GM21447 (cell line): ENCODE data around the gene SLC19A1.
"Not testable (repeated sequence)": the region's sequence is repeated elsewhere in the genome, so short reads cannot be mapped to it uniquely, and the experiment has no call there.

ENCODE experiments used
- ATAC-seq: cut with Tn5 transposase; IDR thresholded peaks from one replicate; pipeline ENCODE4 v1.9.1; 2021; ENCODE audit not compliant: unreplicated experiment

Gene SLC19A1

DNA sequence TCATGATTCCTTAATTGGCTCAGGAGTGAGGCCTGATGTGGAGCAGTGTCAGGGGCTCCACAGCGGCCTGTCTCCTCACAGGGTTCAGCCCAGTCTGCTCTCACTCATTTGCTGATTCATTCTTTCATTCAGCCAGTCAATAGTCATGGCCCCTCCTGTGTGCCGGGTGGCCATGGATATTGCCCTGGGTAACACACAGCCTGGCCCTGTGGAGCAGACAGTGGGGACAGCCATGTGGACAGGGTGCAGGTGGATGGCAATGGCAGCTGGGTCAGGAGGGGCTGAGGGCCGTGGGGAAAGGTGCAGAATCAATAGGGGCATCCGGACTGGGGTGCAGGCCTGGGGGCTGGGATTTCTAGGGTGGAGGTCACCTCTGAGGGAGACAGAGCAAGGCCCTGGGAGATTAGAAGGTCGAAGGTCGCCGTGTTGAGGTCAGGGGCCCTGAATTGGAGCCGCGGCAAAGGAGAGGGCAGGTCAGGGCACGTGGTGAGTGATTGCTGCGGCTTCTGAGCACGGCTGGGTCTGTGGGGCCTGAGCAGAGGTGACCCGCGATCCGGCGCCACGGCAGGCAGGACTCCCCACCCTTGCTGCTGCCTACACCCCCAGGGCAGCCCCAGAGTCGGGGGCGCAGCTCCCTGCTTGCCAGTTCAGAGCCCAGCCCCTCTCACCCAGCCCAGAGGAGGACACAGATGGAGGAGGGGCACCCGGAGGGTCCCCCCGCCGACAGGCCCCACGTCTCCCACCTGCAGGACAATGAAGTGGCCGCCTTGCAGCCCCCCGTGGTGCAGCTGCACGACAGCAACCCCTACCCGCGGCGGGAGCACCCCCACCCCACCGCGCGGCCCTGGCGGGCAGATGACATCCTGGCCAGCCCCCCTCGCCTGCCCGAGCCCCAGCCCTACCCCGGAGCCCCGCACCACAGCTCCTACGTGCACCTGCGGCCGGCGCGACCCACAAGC lies 33.4 kb downstream of the SLC19A1 start:
- no peak for ATAC-seq

DNA sequence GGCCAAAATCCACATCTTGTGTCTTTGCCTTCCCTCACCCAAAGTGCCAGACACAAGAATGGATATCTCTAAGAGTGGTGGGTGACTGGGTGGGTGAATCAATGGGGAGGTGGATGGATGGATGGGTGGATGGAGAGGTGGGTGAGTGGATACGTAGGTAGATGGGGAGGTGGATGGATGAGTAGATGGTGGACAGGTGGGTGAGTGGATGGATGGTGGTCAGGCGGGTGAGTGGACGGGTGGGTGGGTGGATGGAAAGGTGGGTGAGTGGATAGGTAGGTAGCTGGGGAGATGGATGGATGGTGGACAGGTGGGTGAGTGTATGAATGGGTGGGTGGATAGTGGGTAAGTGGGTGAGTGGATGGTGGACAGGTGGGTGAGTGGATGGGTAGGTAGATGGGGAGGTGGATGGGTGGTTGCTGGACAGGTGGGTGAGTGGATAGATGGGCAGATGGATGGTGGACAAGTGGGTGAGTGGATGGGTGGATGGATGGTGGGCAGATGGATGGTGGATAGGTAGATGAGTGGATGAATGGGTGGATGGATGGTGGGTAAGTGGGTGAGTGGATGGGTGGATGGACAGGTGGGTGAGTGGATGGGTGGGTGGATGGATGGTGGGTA lies 34.2 kb downstream of the SLC19A1 start:
- no peak for ATAC-seq

DNA sequence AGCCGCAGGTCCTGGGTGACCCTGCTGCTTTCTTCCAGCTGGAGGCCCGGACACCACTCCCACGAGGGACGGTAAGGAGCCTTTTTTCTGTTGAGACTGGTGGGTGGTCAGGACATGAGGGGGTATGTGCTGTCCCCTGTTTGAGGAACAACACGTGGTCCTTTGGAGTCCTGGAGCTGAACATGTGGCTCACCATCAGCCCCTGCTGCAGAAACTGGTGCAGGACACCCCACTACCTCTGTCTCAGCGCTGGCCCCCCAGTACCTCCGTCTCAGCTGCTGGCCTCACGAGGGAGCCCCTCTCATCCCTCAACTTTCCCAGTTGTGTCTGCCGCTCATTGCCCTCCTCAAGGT lies 34.7 kb downstream of the SLC19A1 start:
- ATAC-seq = no peak

DNA sequence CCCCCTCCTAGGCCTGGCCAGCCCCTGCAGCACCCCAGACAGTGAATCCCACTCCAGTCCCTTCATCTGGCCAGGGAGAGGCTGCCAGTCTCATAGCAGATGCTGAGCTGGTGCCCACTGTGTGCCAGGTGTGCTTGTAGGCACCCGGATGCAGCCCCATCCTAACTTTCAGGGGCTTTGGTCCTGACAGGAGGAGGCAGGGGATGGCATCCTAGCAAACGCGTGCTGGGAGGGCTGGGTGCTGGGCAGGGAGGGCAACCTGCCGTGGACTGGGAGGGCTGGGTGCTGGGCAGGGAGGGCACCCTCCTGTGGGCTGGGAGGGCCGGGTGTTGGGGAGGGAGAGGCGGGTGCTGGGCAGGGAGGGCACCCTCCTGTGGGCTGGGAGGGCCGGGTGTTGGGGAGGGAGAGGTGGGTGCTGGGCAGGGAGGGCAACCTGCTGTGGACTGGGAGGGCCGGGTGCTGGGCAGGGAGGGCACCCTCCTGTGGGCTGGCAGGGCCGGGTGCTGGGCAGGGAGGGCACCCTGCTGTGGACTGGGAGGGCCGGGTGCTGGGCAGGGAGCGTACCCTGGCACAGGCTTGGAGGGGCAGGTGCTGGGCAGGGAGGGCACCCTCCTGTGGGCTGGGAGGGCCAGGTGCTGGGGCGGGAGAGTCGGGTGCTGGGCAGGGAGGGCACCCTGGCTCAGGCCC lies 35.3 kb downstream of the SLC19A1 start:
- ATAC-seq = no peak

DNA sequence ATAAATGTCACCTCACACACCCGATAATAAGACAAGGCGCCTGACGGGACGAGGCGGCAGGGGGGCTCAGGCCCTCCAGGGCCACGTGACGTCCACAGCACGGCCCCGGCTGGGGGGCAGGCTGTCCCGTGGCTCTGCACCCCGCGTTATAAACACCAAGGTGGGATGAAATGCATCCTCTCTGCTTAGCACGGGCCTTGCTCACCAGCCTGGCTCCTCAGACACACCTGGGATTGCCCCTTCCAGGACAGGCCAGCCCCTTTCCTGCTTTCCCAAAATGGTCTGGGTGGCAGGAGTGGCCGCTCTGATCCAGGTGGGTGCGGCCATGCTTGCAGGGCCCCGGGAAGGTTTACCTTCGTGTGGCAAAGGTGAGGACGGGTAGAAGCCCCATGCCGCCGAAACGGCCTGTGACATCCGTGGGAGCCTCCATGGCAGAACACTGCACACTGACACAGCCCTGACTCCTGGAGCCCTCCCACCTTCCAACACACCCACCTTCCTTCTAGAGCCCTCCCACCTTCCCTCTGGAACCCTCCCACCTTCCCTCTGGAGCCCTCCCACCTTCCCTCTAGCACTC lies 35.9 kb downstream of the SLC19A1 start:
- ATAC-seq = no peak

DNA sequence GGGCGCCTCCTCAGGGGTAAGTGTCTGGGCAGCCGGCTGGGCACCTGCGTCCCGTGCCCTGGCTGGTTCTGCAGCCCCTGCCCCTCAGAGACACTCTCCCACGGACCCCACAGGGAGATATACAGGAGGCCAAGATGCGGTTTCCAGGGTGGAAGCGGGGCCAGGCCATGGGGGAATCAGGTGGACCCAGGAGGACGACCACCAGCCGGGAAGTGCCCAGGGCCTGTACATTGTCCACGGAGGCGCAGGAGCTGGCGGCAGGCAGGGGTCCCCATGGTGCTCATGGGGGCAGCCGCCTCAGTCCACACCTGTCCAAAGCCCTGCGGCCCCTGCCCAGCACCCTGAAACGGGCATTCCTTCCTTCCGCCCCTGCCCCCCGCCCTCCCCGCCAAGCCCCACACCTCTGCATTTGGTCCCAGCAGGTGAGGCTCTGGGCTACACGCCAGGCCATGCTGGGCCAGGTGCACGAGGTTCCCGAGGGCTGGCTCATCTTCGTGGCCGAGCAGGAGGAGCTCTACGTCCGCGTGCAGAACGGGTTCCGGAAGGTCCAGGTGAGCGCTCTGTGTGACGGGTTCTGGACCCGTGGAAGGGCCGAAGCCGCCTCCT lies 36.7 kb downstream of the SLC19A1 start:
- no peak for ATAC-seq

DNA sequence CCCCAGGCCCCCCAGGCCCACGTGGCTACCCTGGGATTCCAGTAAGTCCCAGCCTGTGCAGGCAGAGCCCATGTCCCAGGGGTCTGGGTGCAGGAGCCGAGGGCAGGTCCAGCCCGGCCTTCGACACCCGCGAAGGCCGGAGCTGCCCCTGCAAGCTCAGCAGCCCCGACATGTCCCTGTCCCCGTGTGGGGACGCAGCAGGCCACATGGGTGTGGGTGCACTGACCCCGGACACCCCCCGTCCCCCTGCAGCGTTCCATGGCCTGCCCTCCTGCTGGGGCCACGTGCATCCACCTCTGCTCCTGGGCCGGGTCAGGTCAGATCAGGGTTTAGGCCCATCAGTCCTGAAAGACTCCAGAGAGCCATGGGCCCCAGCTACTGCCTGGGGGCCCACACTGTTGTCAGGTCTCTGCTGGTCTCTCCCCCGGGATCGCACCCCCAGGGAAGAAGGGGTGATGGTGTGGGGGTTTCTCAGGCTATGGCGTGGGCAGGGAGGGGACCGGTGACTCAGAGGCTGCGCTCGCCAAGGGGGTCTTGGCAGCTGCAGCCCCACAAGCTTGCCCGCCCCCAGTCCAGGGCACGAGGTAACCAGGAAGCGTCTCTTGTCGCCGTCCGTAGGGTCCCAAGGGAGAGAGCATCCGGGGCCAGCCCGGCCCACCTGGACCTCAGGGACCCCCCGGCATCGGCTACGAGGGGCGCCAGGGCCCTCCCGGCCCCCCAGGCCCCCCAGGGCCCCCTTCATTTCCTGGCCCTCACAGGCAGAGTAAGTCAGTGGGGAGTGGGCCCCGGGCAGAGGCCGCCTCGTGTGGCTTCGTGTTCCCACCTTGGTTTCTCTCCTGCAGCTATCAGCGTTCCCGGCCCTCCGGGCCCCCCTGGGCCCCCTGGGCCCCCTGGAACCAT lies 37.5 kb downstream of the SLC19A1 start:
- ATAC-seq = no peak

DNA sequence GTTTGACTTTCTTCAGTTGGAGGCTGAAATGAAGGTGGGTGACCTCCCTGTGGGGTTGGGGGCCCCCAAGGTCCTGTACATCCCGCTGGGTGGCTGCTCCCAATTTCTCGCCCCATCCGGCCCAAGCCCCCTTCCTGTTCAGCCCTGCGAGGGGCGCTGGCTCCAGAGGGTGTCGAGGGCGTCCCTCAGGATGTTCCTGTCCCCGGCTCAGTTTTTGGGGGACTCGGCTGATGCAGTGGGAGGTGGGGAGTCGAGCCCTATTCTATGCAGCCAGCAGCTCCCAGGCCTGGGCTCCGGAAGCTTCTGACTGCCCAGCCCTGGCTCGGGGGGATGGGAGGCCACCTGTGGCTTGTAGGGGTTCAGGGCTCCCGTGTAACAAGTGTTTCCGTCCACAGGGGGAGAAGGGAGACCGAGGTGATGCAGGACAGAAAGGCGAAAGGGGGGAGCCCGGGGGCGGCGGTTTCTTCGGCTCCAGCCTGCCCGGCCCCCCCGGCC lies 38.2 kb downstream of the SLC19A1 start:
- ATAC-seq = no peak

DNA sequence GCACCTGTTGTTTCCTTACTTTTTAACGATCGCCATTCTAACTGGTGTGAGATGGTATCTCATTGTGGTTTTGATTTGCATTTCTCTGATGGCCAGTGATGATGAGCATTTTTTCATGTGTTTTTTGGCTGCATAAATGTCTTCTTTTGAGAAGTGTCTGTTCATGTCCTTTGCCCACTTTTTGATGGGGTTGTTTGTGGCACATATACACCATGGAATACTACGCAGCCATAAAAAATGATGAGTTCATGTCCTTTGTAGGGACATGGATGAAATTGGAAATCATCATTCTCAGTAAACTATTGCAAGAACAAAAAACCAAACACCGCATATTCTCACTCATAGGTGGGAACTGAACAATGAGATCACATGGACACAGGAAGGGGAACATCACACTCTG lies 39.0 kb downstream of the SLC19A1 start:
- not testable (repeated sequence) for ATAC-seq

DNA sequence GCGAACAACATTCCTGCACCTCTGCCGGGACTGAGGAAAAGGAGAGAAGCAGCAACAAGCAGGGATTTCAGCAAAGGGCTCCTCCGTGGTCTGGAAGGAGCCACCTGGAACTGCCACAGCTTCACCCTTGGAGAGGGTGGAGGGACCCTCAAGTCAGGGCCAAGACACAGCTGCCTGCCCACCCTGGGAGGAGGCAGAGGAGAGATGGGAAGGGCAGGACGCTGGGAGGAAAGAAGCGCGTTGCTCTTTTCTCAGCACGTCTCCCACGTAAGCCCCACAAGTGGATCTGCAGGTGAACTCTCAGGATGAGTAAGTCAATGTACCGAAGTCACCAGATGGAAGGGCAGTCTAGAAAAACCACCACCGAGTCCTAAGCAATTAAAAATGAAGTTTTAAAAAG lies 39.6 kb downstream of the SLC19A1 start:
- no peak for ATAC-seq

DNA sequence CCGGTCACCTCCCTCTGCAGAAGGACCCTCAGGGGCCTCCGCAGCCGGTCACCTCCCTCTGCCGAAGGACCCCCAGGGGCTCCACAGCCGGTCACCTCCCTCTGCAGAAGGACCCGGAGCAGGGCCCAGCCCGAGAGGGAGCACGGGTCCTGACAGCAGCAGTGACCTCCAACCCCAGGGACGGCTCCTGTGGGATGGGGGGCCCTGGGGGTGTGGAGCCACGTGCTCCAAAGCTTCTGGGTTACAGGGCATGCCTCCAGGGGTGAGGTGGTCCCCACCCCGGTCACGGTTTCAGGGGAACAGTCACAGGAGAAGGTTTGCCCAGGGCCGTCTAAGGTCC lies 40.3 kb downstream of the SLC19A1 start:
- no peak for ATAC-seq

DNA sequence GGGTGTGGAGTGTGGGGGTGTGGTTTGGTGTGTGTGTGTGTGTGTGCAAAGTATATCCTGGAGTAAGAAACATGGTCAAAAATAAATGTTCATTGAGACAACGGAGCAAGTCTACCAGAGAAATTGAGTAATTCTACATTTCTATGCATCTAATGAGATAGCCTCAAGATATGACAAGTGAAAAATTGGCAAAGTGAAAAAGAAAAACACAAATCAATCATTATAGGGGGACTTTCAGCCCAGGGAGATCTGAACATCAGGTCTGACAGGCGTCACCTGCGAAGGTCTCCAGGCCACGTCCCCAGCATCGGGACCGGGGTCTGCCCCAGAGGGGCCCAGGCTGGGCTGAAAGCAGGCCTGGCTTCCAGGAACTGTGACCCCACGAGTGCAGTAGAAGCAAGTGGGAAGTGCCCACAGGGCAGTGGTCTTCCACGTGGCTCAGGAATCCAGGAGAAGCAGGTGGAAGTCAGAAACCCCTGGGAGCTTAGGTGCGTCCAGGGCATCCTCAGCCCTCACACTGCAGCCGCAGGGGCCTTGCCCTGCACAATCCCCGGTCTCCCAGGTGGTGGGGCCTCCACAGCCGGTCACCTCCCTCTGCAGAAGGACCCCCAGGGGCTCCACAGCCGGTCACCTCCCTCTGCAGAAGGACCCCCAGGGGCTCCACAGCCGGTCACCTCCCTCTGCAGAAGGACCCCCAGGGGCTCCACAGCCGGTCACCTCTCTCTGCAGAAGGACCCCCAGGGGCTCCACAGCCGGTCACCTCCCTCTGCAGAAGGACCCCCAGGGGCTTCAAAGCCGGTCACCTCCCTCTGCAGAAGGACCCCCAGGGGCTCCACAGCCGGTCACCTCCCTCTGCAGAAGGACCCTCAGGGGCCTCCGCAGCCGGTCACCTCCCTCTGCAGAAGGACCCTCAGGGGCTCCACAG lies 40.9 kb downstream of the SLC19A1 start:
- not testable (repeated sequence) for ATAC-seq

DNA sequence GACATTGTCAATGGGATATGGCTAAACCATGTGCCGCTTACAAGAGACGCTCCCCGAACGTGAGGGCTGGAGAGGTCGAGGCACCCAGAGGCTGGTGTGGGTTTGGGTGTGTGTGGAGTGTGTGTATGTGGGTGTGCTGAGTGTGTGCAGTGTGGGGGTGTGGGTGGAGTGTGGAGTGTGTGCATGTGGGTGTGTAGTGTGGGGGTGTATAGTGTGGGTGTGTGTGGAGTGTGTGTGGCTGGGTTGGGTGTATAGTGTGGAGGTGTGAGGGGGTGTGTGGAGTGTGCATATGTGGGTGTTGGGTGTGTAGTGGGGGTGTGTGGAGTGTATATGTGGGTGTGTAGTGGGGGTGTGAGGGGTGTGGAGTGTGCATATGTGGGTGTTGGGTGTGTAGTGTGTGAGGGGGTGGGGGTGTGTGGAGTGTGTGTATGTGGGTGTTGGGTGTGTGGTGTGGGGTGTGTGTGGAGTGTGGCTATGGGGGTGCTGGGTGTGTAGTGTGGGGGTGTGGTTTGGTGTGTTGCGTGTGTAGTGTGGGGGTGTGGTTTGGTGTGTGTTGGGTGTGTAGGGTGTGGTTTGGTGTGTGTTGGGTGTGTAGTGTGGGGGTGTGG lies 42.2 kb downstream of the SLC19A1 start:
- no peak for ATAC-seq

DNA sequence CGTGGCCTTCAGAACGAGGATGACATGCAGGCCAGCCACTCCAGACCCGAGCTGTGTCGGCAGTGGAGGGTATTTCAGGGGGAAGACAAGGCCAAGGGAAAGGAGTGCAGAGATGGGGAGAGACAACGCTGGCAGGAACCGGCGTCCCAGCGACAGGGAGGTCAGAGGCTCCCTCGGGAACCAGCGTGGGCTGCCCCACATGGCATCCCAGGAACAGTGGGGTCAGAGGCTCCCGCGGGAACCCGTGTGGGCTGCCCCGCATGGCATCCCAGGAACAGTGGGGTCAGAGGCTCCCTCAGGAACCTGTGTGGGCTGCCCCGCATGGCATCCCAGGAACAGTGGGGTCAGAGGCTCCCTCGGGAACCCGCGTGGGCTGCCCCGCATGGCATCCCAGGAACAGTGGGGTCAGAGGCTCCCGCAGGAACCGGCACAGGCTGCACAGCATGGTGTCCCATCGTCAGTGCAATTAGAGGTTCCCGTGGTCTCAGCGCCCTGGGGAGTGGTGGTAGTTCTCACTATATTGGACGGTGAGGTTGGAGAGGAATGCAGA lies 43.0 kb downstream of the SLC19A1 start:
- no peak for ATAC-seq

DNA sequence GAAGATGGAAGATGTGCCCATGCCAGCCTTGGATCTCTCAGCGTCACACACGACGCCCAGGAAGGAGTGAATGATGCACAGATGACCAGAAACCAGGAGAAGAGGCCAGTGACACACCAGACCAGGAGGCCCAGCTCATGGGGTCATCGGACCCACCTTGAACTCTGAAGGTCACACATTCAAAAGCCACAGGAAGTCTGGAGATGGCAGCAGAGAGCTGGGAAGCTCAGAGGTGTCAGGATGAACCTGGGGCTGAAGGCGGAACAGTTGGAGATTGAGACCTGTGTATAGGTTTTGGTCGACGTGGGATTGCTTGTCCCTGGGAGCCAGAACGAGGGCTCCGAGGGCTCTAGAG lies 43.6 kb downstream of the SLC19A1 start:
- ATAC-seq = no peak

DNA sequence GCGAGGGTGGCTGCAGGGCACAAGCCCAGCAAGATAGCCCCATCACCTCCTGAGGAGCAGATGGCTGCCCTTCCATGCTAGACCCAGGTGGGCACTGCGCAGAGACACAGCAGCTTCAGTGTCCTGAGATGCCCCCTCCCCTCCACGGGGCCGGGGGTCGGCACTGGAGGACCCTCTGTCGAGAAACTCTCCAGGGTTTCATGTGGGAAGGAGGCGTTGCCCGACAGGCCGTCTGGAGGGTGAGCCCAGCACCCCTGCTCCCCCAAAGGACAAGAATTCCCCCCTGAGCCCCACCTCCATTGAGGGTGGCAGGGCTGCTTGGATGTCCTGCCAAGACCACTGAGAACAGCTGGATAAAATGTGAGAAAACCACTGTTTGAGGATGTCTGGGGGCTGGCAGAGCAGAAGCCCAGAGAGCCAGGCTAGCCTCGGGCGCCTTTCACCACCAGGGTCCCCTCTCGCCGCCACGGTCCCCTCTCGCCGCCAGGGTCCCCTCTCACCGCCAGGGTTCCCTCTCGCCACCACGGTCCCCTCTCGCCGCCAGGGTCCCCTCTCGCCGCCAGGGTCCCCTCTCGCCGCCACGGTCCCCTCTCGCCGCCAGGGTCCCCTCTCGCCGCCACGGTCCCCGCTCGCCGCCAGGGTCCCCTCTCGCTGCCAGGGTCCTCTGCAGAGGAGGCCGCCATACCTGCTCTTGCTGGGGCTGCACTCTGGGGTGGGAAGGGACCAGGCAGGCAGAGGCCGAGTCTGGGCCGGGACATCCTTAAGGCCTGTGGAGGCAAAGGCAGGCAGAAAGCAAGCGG lies 44.2 kb downstream of the SLC19A1 start:
- ATAC-seq = no peak

DNA sequence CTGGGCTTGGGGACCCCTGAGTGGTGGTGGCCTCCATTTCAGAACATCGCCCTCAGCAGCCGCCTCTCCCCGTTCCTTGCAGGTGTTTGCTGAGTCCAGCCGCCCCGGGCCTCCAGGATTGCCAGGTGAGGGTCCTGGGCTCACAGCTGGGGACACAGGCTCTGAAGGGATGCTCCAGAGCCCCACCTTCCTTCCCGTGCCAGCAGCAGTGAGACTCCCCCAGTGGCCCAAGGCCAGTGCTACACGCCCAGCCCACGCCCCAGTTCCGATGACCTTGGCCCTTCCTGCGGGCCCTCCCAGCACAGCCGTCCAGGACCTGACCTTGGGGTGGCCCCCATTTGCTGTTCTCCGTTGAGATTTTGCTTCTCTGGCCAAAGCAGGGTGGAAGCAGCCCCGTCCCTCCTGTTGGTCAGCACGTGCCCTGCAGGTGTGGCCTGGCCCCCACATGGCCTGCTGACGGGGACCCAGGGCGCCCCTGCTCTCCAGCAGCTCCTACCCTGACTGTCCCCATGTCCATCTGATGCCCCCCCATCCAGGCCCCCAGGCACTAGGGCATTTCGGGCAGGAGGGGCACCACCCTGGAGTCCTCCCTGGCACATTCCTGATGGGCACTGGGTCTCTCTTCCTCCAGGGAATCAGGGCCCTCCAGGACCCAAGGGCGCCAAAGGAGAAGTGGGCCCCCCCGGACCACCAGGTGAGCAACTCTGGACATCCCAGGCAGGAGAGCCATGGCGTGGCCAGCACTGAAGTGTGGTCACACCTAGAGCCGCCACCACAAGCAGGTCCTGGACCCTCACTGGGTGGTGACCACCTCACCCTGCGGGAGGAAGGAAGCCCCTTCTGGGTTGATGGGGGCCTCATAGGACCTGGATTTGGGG lies 45.0 kb downstream of the SLC19A1 start:
- ATAC-seq = no peak
